Natural killer cell (primary cell): ENCODE data around the gene CC2D1A. TPM values are rescaled to one million over a fixed set of nuclear protein-coding genes. Genes with fewer than 3 reads are reported as not detected.

Source experiments
- ATAC-seq, 3 donors: fragments of 150-1000 bp in 2 of 3; fragments of 200-7000 bp in 1 of 3; cut with Tn5 transposase; 1 replicate in 1 of 3; 2 replicates in 2 of 3; pipeline ENCODE4 v1.10.0; 2021; ENCODE audit warnings: mild to moderate bottlenecking in 2 of 3, moderate library complexity in 2 of 3
- DNase-seq, 2 donors: peaks; one replicate each; pipeline versions ENCODE4 v3.0.0 to v3.0.0-alpha.2; 2013 to 2021; ENCODE audit warnings: mixed read lengths in 1 of 2
- H3K27ac ChIP-seq: one replicate; pipeline ENCODE4 v1.5.1; 2013; ENCODE audit warnings: mild to moderate bottlenecking, low read length
- H3K27me3 ChIP-seq: one replicate; pipeline ENCODE4 v1.6.1; 2013; ENCODE audit warnings: low read length; ENCODE audit not compliant: control insufficient read depth, insufficient read depth
- H3K36me3 ChIP-seq: one replicate; pipeline ENCODE4 v1.6.1; 2013; ENCODE audit warnings: low read length; ENCODE audit not compliant: control insufficient read depth, insufficient read depth
- H3K4me1 ChIP-seq: one replicate; pipeline ENCODE4 v1.6.1; 2013; ENCODE audit warnings: low read length; ENCODE audit not compliant: control insufficient read depth, insufficient read depth
- H3K4me3 ChIP-seq: one replicate; pipeline ENCODE4 v1.5.1; 2013; ENCODE audit warnings: low read length
- H3K9me3 ChIP-seq: one replicate; pipeline ENCODE4 v1.6.1; 2013; ENCODE audit warnings: low read length; ENCODE audit not compliant: control insufficient read depth, insufficient read depth
- H3K27ac Mint-ChIP-seq, 2 donors: one replicate each; pipeline ENCODE4 v1.8.0; 2022; ENCODE audit warnings: mild to moderate bottlenecking in 2 of 2, mixed read lengths in 2 of 2, moderate library complexity in 1 of 2
- H3K27me3 Mint-ChIP-seq, 2 donors: one replicate each; pipeline ENCODE4 v1.8.0; 2022; ENCODE audit warnings: low read depth in 2 of 2, mixed read lengths in 2 of 2
- H3K36me3 Mint-ChIP-seq: one replicate; pipeline ENCODE4 v1.8.0; 2022; ENCODE audit warnings: mixed read lengths
- H3K4me1 Mint-ChIP-seq, 2 donors: one replicate each; pipeline ENCODE4 v1.8.0; 2022; ENCODE audit warnings: mixed read lengths in 2 of 2
- H3K4me3 Mint-ChIP-seq: one replicate; pipeline ENCODE4 v1.8.0; 2022; ENCODE audit warnings: mild to moderate bottlenecking, moderate library complexity, mixed read lengths
- H3K9me3 Mint-ChIP-seq, 2 donors: one replicate each; pipeline ENCODE4 v1.8.0; 2022; ENCODE audit warnings: mixed read lengths in 2 of 2
- WGBS: methylation state at CpG from one replicate; pipeline ENCODE4 v1.1.7; 2013; ENCODE audit warnings: missing lambda C conversion rate; ENCODE audit not compliant: insufficient coverage; 5-methylcytosine and 5-hydroxymethylcytosine counted together
- intact Hi-C: fragments of 100-400 bp; cut with micrococcal nuclease; formaldehyde crosslinking; loops from one replicate; pipeline ENCODE4 v1.14.2; 2022
- total RNA-seq, 4 donors: library from RNA; stranded (reverse); fragments of 120-200 nt in 1 of 4; gene quantifications; one replicate each; pipeline versions ENCODE4 v1.2.3 to v1.2.4, GENCODE V29; 2013 to 2022
- TF ChIP-seq, protein P1 (sequence below): fragments of 200-600 bp; IDR thresholded peaks from one replicate; pipeline ENCODE4 v1.8.0; 2022; ENCODE audit warnings: antibody characterized with exemption

CC2D1A gene
- total RNA-seq, 3 donors from 2014 or later (not counting 1 experiment from before 2014, with no cell fraction given) = 42.8 to 49.3 (median 48.4) TPM

DNA sequence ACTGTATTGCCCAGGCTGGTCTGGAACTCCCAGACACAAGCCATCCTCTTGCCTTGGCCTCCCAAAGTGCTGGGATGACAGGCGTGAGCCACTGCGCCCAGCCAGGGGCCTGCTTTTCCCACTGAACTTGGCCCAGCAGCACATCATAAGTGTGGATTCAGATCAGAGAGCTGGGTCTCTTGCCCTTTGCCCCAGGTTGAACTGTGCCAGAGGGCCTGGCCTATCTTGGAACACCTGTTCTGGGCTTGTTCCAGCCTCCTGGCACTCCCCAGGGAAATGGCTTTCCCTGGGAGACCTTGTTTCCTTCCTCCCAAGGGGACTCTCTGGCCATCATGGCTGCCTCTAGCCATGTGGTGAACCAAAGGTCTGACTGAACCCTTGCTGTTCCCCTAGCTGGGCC, 3.4 kb downstream of the CC2D1A start:
- Mint-ChIP-seq H3K27ac (no peak overlapping the region), H3K4me1 (peaks cover 13 to 15% of the 10 kb centered on the region in 2 donors)
- intact Hi-C loops = no loop called here

DNA sequence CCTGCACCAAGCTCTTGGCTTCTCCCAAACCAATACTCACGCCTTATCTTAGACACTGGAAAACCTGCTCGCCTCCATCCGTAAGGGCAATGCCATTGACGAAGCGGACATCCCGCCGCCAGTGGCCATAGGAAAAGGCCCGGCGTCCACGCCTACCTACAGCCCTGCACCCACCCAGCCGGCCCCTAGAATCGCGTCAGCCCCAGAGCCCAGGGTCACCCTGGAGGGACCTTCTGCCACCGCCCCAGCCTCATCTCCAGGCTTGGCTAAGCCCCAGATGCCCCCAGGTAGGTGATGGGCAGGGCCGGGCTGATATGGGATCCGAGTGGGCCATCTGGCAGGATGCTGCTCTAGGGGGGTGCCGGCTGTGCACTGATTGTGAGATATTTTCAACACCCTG, 7.4 kb downstream of the CC2D1A start:
- Histone ChIP-seq H3K4me3 (no peak overlapping the region), H3K27ac (no peak overlapping the region), H3K9me3 (no peaks in the 10 kb centered on the region), H3K27me3 (no peaks in the 10 kb centered on the region), H3K36me3 (peaks cover 27% of the 10 kb centered on the region), H3K4me1 (no peaks in the 10 kb centered on the region)
- Mint-ChIP-seq H3K4me3 (no peak overlapping the region), H3K27ac (no peak overlapping the region), H3K36me3 (no peaks in the 10 kb centered on the region), H3K9me3 (no peaks in the 10 kb centered on the region), H3K4me1 (no peaks in the 10 kb centered on the region), H3K27me3 (no peaks in the 10 kb centered on the region)
- intact Hi-C loops = no loop called here
- DNase-seq (no peak), ATAC-seq (no peak)
- WGBS = 99% methylated on average over 17 of the region's 17 CpGs
- TF ChIP-seq, protein P1, sequence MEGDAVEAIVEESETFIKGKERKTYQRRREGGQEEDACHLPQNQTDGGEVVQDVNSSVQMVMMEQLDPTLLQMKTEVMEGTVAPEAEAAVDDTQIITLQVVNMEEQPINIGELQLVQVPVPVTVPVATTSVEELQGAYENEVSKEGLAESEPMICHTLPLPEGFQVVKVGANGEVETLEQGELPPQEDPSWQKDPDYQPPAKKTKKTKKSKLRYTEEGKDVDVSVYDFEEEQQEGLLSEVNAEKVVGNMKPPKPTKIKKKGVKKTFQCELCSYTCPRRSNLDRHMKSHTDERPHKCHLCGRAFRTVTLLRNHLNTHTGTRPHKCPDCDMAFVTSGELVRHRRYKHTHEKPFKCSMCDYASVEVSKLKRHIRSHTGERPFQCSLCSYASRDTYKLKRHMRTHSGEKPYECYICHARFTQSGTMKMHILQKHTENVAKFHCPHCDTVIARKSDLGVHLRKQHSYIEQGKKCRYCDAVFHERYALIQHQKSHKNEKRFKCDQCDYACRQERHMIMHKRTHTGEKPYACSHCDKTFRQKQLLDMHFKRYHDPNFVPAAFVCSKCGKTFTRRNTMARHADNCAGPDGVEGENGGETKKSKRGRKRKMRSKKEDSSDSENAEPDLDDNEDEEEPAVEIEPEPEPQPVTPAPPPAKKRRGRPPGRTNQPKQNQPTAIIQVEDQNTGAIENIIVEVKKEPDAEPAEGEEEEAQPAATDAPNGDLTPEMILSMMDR = no peak

More for the DNA sequence above, 3.4 kb downstream of the CC2D1A start:
- H3K9me3 Mint-ChIP-seq = no peaks in the 10 kb centered on the region
- Histone ChIP-seq H3K4me3 (no peak overlapping the region), H3K36me3 (peaks cover 15% of the 10 kb centered on the region), H3K27me3 (no peaks in the 10 kb centered on the region), H3K27ac (no peak overlapping the region), H3K9me3 (no peaks in the 10 kb centered on the region), H3K4me1 (peaks cover 17% of the 10 kb centered on the region)
- DNase-seq (no peak), ATAC-seq (no peak)
- TF ChIP-seq, protein P1 = no peak
- H3K36me3 Mint-ChIP-seq = no peaks in the 10 kb centered on the region
- H3K27me3 Mint-ChIP-seq = no peaks in the 10 kb centered on the region
- no peak overlapping the region for H3K4me3 Mint-ChIP-seq
- 100% methylated on average over 2 of the region's 2 CpGs for WGBS

DNA sequence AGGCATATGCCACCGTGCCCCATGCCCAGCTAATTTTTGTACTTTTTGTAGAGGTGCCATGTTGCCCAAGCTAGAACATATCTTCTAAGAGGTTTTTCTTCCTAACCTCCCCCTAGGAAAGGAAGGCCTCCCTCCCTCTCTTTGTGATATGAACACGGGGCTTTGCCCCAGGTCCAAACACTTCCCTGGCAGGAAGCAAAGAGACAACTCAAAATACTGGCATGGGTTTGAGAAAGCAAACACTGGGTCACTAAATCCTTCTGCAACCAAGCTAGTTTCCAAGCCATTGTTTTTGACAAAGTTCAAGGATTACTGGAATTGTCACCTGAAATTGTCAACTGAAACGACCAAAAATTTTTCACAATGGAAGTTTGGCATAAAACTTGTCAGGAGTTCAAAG, 8.8 kb downstream of the CC2D1A start:
- Mint-ChIP-seq H3K27ac (no peak overlapping the region), H3K4me3 (no peak overlapping the region), H3K9me3 (no peaks in the 10 kb centered on the region), H3K4me1 (no peaks in the 10 kb centered on the region), H3K27me3 (no peaks in the 10 kb centered on the region), H3K36me3 (no peaks in the 10 kb centered on the region)
- Histone ChIP-seq H3K27ac (no peak overlapping the region), H3K36me3 (peaks cover 36% of the 10 kb centered on the region), H3K9me3 (no peaks in the 10 kb centered on the region), H3K27me3 (no peaks in the 10 kb centered on the region), H3K4me1 (no peaks in the 10 kb centered on the region), H3K4me3 (no peak overlapping the region)
- WGBS = 94% methylated on average over 3 of the region's 3 CpGs
- intact Hi-C loops = no loop called here
- TF ChIP-seq, protein P1 = no peak
- DNase-seq (no peak), ATAC-seq (no peak)

DNA sequence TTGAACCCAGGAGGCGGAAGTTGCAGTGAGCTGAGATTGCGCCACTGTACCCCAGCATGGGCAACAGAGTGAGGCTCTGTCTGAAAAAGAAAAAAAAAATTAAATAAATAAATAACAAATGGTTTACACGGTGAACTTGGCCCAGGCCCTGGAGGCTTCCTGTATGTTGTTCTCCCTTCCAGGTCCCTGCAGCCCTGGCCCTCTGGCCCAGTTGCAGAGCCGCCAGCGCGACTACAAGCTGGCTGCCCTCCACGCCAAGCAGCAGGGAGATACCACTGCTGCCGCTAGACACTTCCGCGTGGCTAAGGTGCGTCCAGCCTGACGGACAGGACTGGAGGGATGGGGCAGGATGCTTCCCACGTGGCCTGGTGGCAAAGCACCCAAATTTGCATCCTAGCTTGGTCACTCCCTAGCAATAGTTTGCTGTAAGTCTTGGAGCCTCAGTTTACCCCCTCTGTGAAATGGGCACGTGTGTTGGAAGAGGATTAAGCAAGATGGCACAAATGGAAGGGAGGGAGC, 11.9 kb downstream of the CC2D1A start:
- H3K4me3 ChIP-seq = no peak overlapping the region
- H3K4me1 ChIP-seq = no peaks in the 10 kb centered on the region
- peaks cover 49% of the 10 kb centered on the region for H3K36me3 ChIP-seq
- WGBS = 94% methylated on average over 14 of the region's 14 CpGs
- Mint-ChIP-seq H3K27ac (no peak overlapping the region), H3K4me3 (no peak overlapping the region), H3K4me1 (no peaks in the 10 kb centered on the region), H3K9me3 (no peaks in the 10 kb centered on the region), H3K36me3 (no peaks in the 10 kb centered on the region), H3K27me3 (no peaks in the 10 kb centered on the region)
- no peaks in the 10 kb centered on the region for H3K9me3 ChIP-seq
- no peak overlapping the region for H3K27ac ChIP-seq
- intact Hi-C loops = no loop called here
- DNase-seq = no peak
- no peaks in the 10 kb centered on the region for H3K27me3 ChIP-seq
- ATAC-seq = no peak
- TF ChIP-seq, protein P1 = no peak
